GM21390 (cell line): ENCODE results near the gene KCTD15.

Experiments
- ATAC-seq: cut with Tn5 transposase; IDR thresholded peaks from one replicate; pipeline ENCODE4 v1.9.1; 2021; ENCODE audit not compliant: unreplicated experiment

Gene KCTD15

DNA sequence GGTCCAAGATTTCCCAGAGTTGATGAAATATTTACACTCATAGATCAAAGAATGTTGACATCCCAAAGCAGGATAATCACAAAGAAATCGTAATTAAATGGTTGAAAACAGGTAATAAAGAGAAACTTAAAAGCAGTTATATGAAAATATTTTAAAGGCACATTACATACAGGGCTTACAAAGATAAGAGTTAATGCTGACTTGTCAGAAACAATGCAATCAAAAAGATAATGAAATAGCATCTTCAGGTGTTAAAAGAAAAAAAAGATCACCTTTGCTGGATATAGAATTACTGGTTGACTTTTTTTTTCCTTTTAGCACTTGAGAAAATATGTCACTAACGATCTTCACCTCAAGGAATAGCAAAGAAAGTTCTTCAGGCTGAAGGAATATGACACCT is 48.8 kb downstream of the KCTD15 start:
- ATAC-seq, result no peak

DNA sequence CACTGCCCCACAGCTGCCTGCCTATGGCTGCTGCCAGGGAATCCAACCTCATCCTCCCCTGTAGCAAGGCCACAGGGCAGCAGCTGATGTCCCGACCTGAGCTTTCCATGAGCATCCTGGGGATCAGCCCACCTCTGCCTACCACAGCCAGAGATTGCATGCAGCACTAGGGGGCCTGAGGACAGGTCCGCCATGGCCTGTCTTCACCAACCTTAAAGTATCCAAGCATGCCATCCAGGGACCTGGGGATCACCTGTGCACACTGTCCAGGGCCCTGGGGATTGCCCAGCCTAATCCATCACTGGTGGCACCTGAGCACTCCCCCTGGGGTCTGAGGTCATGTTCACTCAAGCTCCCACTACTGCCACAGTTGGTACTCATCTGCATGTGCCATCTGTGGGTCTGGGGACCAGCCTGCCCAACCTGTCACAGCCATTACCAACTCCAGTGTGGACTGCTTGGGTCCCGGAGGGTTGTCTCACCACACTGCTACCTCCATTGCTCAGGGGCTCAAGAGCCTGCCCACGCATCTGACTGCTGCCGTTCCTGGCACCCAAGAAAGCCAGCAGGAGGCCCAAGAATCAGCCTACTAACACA is 53.0 kb downstream of the KCTD15 start:
- no peak for ATAC-seq

GRCh38 chr19:33859016-33859415 is 62.3 kb downstream of the KCTD15 start:
- no peak for ATAC-seq

- no peak for ATAC-seq
These were observed 63.8 kb downstream of the KCTD15 start for GRCh38 chr19:33860312-33861090.

GRCh38 chr19:33861950-33862349 is 65.3 kb downstream of the KCTD15 start:
- ATAC-seq, result no peak

DNA sequence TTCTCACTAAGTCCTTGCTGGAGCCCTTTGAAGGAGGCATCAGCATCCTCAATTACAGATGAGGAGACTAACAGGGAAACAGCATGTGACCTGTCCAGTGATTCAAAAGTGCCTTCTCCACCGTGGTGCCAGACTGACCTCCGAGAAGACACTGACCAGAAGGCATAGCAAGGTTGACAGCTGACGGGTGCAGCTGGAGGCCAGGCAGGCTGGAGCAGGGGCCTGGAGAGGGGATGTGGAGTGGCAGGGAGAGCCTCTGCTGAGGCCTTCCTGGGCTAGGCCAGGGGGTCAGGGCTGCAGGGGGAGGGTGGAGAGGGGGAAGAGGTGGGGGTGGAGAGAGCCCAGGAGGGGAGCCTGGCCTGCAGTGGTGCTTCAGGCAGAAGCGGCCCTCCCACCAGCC is 66.3 kb downstream of the KCTD15 start:
- ATAC-seq, result no peak

DNA sequence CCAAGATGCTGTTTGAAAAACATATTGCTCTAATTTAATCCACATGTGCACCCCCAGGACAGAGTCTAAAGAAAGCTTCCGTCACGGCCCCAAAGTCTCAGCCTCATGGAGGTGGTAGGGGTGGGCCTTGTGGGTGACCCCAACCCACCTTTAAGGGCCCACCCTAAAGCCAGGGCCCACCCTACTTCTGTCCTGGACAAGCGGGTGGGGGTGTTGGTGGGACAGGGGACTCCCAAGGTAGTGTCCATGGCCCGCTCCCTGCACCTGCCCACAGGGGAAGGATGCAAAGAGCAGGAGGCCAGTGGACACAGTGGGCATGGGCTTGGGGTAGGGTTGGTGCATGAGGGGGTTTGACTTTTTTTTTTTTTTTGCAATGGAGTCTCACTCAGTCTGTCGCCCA is 66.8 kb downstream of the KCTD15 start:
- no peak for ATAC-seq

GRCh38 chr19:33864311-33864850 is 67.7 kb downstream of the KCTD15 start:
- no peak for ATAC-seq

- no peak for ATAC-seq
These were observed 68.6 kb downstream of the KCTD15 start for GRCh38 chr19:33865306-33865705.
